Neuron (in vitro differentiated cells): ENCODE data around the gene TMEM190.

ENCODE experiments used
- H2AFZ ChIP-seq: one replicate; pipeline ENCODE4 v1.6.1; 2013; ENCODE audit warnings: low read depth, mild to moderate bottlenecking, inconsistent platforms, low read length, moderate library complexity
- H3K27me3 ChIP-seq: one replicate; pipeline ENCODE4 v1.6.1; 2013; ENCODE audit warnings: low read length; ENCODE audit not compliant: insufficient read depth
- H3K36me3 ChIP-seq: one replicate; pipeline ENCODE4 v1.6.1; 2013; ENCODE audit warnings: low read length; ENCODE audit not compliant: insufficient read depth
- H3K4me1 ChIP-seq: one replicate; pipeline ENCODE4 v1.6.1; 2013; ENCODE audit warnings: low read length; ENCODE audit not compliant: insufficient read depth
- H3K4me3 ChIP-seq: 2 replicates; pipeline ENCODE4 v1.5.1; 2013; ENCODE audit warnings: mild to moderate bottlenecking, low read length, moderate library complexity
- H3K9me3 ChIP-seq: one replicate; pipeline ENCODE4 v1.6.1; 2013; ENCODE audit warnings: low read length

TMEM190 gene

GRCh38 chr19:55345101-55345817 is 31.4 kb upstream of the TMEM190 start:
- H3K36me3 ChIP-seq = peaks cover 33% of the 10 kb centered on the region

DNA sequence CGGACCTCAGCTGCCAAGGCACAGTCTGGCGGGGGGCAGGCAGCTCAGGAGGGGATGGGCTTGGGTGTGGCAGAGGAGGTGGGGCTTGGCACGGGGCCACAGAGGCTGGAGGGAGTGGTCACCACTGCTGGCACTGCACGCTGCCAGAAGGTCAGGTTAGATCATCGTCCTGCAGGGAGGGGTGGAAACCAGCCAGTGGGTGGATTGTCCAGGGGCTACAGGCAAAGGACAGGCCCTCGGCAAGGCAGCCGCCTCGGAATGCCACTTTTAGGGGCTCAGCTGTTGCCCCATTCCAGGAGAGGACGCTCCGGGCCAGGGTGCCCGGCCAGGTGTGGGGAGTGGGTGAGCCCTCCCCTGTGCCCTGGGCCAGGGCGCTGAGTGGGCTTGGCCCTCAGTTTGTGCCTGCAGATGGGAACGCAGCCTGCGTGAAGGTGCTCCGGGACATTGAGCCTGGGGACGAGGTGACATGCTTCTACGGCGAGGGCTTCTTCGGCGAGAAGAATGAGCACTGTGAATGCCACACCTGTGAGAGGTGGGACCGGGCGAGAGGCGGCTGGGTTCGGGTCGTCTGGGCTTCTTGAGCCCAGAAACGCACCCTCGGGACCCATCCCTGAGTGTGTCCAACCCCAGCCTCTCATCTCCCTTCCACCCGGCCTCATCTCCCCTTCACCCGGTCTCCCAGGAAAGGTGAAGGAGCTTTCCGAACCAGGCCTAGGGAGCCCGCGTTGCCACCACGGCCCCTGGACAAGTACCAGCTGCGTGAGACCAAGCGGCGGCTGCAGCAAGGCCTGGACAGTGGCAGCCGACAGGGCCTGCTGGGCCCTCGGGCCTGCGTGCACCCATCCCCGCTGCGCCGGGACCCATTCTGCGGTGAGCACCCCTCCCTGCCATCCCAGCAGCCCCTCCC is 30.6 kb upstream of the TMEM190 start:
- no peak overlapping the region for H2AFZ ChIP-seq
- H3K36me3 ChIP-seq = peaks cover 33% of the 10 kb centered on the region
- H3K4me1 ChIP-seq = peaks cover 13% of the 10 kb centered on the region
- no peaks in the 10 kb centered on the region for H3K9me3 ChIP-seq
- no peak overlapping the region for H3K4me3 ChIP-seq
- H3K27me3 ChIP-seq = no peaks in the 10 kb centered on the region

More at GRCh38 chr19:55345101-55345817, 31.4 kb upstream of the TMEM190 start:
- H3K9me3 ChIP-seq = no peaks in the 10 kb centered on the region
- H3K27me3 ChIP-seq = no peaks in the 10 kb centered on the region
- peaks cover 13% of the 10 kb centered on the region for H3K4me1 ChIP-seq
- H3K4me3 ChIP-seq = no peak overlapping the region
- no peak overlapping the region for H2AFZ ChIP-seq

DNA sequence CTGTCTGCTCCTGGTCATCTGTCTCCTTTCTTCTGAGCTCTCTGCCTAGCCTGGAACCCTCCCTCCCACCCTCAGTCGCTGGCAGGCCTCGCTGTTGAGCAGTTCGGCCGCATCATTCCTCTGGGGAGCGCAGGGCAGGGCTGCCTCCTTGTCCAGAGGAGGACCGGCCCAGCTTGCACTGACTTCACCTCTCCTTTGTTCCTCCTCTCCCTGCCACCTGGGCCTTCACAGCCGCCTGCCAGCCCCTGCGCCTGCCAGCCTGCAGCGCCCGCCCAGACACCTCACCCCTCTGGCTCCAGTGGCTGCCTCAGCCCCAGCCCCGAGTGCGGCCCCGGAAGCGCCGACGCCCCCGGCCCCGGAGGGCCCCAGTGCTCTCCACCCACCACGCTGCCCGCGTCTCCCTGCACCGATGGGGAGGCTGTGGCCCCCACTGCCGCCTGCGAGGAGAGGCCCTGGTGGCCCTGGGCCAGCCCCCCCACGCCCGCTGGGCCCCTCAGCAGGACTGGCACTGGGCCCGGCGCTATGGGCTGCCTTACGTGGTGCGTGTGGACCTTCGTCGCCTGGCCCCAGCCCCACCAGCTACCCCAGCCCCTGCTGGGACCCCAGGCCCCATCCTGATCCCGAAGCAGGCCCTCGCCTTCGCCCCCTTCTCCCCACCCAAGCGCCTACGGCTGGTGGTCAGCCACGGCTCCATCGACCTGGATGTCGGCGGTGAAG is 29.7 kb upstream of the TMEM190 start:
- Histone ChIP-seq H3K27me3 (peaks cover 5% of the 10 kb centered on the region), H3K36me3 (peaks cover 33% of the 10 kb centered on the region), H3K9me3 (no peaks in the 10 kb centered on the region), H2AFZ (no peak overlapping the region), H3K4me1 (peaks cover 7% of the 10 kb centered on the region), H3K4me3 (no peak overlapping the region)

GRCh38 chr19:55347442-55348009 is 29.1 kb upstream of the TMEM190 start:
- H2AFZ ChIP-seq = no peak overlapping the region
- no peak overlapping the region for H3K4me3 ChIP-seq
- H3K9me3 ChIP-seq = peaks cover 3% of the 10 kb centered on the region
- H3K36me3 ChIP-seq = peaks cover 33% of the 10 kb centered on the region
- H3K4me1 ChIP-seq = peaks cover 6% of the 10 kb centered on the region
- peaks cover 11% of the 10 kb centered on the region for H3K27me3 ChIP-seq

DNA sequence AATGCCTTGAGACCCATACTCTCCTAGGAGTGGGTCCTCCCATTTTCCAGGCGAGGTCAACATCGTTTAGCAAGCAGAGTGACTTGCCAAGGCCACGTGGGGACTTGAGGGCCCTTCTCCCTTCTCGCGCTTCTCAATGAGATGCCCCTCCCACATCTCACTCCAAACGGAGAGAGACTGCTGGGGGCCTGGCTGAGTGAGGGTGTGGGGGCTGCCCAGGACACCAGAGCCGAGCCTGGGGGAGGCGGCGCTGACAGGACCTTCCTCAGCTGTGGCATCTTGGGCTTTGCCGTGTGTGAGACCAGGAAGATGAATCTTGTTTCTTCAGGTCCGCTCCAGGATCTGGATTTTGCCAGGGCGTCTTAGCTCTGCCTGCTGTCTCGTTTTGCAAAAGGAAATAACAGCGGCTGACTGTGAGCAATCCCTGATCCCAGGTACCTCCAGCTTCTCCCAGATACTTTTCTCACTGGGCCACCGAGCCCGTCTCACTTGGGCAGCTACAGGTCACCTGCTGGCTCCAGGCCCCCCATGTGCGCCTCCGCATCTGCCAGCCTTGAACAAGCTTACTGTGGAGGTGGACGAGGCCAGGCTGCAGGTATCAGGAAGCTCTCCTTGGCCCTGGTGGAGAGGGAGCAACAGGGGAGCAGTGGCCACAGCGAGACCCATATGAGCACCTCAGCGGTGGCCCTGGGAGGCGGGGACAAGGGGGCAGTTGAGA is 28.1 kb upstream of the TMEM190 start:
- H3K4me3 ChIP-seq = no peak overlapping the region
- H3K36me3 ChIP-seq = peaks cover 24% of the 10 kb centered on the region
- H3K27me3 ChIP-seq = peaks cover 21% of the 10 kb centered on the region
- peaks cover 10% of the 10 kb centered on the region for H3K4me1 ChIP-seq
- H2AFZ ChIP-seq = no peak overlapping the region
- peaks cover 3% of the 10 kb centered on the region for H3K9me3 ChIP-seq

DNA sequence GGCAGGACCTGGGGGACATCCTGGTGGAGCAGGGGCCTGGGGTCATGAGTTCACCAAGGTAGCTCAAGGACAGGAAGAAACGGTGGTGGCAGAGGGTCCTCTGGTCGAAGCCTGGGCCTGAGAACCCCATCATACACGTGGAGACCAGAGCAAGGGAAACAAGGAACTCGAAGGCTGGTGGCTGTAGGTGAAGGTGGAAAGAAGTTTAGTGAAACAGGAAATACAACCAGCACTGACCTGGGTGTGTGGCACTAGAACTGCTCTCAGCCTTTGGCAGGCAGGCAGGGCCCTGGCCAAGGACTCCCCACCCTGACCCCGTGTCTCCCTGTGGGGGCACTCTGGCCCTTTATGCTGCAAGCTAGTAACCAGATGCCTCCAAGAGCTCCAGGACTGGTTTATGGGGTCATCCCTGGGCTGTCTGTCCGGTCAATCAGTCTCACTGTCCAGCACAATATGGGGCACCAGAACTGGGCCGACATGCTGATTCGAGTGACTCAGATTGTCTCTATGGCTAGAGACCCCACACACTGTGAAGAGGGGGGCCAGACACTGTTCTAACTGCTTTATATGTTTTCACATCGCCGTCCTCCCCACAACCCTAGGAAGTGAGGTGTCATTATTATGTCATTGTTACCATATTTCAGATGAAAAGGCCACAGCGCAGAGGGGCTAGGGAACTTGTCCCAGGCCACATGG is 25.9 kb upstream of the TMEM190 start:
- Histone ChIP-seq H3K4me3 (no peak overlapping the region), H3K36me3 (peaks cover 8% of the 10 kb centered on the region), H3K27me3 (peaks cover 39% of the 10 kb centered on the region), H2AFZ (no peak overlapping the region), H3K4me1 (peaks cover 14% of the 10 kb centered on the region), H3K9me3 (peaks cover 3% of the 10 kb centered on the region)

DNA sequence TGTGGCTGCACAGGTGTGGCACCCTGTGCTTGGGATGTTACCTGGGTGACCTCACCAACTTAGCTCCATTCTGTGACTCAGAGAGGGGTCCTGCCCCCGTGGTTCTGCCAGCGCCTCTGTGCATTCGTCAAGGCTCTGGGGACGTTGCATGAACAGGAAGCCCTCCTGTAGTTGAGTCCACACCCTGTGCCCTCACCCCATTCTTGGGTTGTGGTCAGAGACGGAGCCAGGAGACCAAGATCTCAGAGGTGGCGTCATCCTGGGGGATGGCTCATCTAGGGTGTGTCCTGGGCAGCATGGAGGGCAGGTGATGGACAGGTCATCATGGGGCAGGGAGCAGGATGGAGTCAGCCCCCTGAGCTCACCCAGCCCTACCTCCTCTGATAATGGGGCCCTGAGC is 24.6 kb upstream of the TMEM190 start:
- H3K27me3 ChIP-seq = peaks cover 51% of the 10 kb centered on the region
- H3K9me3 ChIP-seq = peaks cover 4% of the 10 kb centered on the region
- H3K4me3 ChIP-seq = no peak overlapping the region

GRCh38 chr19:55352549-55353145 is 24.0 kb upstream of the TMEM190 start:
- Histone ChIP-seq H3K27me3 (peaks cover 56% of the 10 kb centered on the region), H3K4me3 (no peak overlapping the region), H3K36me3 (no peaks in the 10 kb centered on the region), H3K4me1 (peaks cover 14% of the 10 kb centered on the region), H3K9me3 (peaks cover 5% of the 10 kb centered on the region), H2AFZ (no peak overlapping the region)

More for the DNA sequence above, 24.6 kb upstream of the TMEM190 start:
- Histone ChIP-seq H2AFZ (no peak overlapping the region), H3K4me1 (peaks cover 14% of the 10 kb centered on the region), H3K36me3 (peaks cover 3% of the 10 kb centered on the region)

GRCh38 chr19:55353356-55353802 is 23.2 kb upstream of the TMEM190 start:
- peak overlapping the region; percentile 36 for H3K4me3 ChIP-seq
- H2AFZ ChIP-seq = no peak overlapping the region
- H3K27me3 ChIP-seq = peaks cover 56% of the 10 kb centered on the region
- no peaks in the 10 kb centered on the region for H3K36me3 ChIP-seq
- H3K9me3 ChIP-seq = peaks cover 5% of the 10 kb centered on the region
- H3K4me1 ChIP-seq = peaks cover 10% of the 10 kb centered on the region

DNA sequence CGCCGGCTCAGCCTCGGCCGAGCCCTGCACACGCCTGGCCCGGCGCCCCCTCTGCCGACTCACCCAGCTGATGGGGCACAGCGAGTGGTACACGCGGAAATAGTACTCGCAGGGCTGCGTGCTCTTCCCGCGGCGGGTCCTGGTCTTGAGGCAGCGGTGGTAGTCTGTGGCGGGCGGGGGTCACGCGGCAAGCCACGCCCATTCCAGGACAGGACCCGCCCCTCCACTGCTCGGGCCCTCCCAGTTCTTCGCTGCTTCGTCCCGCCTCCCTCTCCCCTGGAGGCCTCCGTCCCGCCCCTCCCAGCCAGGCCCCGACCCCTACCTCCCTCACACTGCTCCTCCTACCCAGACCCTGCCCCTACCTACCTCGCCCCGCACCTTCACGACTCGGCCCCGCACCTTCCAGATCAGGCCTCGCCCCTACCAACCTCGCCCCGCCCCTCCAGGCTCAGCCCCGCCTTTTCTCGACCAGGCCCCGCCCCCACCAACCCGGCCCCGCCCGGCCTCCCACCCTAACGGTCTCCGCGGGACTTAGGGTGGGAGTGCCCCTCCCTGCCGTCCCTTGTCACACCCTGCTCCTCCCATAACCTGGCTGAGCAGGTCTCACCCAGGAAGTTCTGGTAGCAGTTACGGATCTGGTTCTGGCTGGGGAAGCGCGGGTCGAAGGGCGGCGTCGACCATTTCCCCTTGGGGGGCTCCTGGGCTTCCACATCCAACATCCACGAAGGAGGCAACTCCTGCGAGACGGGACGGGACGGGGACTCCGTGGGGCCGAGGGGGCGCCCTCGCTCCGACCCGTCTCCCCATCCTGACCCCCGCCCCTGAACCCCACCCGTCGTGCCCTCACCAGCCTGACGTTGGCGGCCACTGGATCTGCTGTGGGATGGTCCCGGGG is 22.6 kb upstream of the TMEM190 start:
- no peak overlapping the region for H2AFZ ChIP-seq
- peak overlapping the region; percentile 36 for H3K4me3 ChIP-seq
- H3K27me3 ChIP-seq = peaks cover 56% of the 10 kb centered on the region
- peaks cover 7% of the 10 kb centered on the region for H3K4me1 ChIP-seq
- peaks cover 5% of the 10 kb centered on the region for H3K9me3 ChIP-seq
- no peaks in the 10 kb centered on the region for H3K36me3 ChIP-seq

DNA sequence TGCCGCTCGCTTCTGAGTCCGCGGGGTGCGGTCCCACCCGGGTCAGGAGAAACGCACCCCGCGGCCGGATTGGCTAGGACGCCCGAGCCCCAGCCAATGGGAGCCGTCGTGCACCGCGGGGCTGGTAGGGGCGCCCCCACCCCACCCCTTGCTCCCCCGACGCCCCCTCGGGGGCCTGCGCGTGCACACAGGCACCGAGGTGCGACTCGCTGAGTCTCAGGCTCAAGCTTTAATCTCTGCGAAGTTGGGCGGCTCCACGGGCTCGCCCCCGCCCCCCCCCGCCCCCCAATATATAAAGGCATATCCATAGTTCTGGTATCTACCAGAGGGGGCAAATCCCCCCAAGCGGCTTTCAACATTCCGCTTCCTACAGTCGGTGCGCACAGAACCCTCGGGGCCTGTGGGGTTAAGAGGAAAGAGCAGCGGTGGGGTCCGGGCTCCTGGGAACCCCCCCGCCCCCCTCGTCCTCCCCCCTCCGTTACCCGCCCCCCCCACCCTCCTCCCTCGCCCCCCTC is 21.9 kb upstream of the TMEM190 start, which contains the start of gene COX6B2:
TSS of gene COX6B2 (minus strand) at position 22 of the 515 bp plus-strand sequence. CDS start 198 bp downstream, outside the sequence.
- peaks cover 56% of the 10 kb centered on the region for H3K27me3 ChIP-seq
- H3K9me3 ChIP-seq = peaks cover 5% of the 10 kb centered on the region
- peak within 1 kb of the TSS; percentile 36 for H3K4me3 ChIP-seq
- H3K36me3 ChIP-seq = no peaks in the 10 kb centered on the region
- peaks cover 7% of the 10 kb centered on the region for H3K4me1 ChIP-seq
- H2AFZ ChIP-seq = no peak within 1 kb of the TSS
